MM.1S (cell line): ENCODE data around the gene SPECC1L.

ENCODE experiments used
- DNase-seq: peaks from one replicate; pipeline ENCODE4 v3.0.0-alpha.2; 2015
- H2AFZ ChIP-seq: fragments of 300-600 bp; sonication (generic); 2 replicates; pipeline ENCODE4 v1.6.0; 2016; ENCODE audit warnings: antibody characterized with exemption, low read length
- H3F3A ChIP-seq: fragments of 300-600 bp; sonication (generic); 2 replicates; pipeline ENCODE4 v1.6.1; 2016; ENCODE audit warnings: mild to moderate bottlenecking, antibody characterized with exemption, low read length, moderate library complexity, mixed read lengths; ENCODE audit not compliant: insufficient read depth
- H3K27ac ChIP-seq: fragments of 300-600 bp; sonication (generic); 2 replicates; pipeline ENCODE4 v1.5.1; 2016; ENCODE audit warnings: mild to moderate bottlenecking, low read length
- H3K27me3 ChIP-seq: fragments of 300-600 bp; sonication (generic); replicated peaks from 2 replicates; pipeline ENCODE4 v1.6.0; 2016; ENCODE audit warnings: low read length; ENCODE audit not compliant: insufficient read depth
- H3K36me3 ChIP-seq: fragments of 300-600 bp; sonication (generic); replicated peaks from 2 replicates; pipeline ENCODE4 v1.6.1; 2016; ENCODE audit warnings: mild to moderate bottlenecking, low read length, mixed read lengths; ENCODE audit not compliant: insufficient read depth
- H3K4me1 ChIP-seq: fragments of 300-600 bp; sonication (generic); 2 replicates; pipeline ENCODE4 v1.6.1; 2016; ENCODE audit warnings: low read length, mixed read lengths
- H3K4me2 ChIP-seq: fragments of 300-600 bp; sonication (generic); 2 replicates; pipeline ENCODE4 v1.6.0; 2016; ENCODE audit warnings: low read depth, low read length
- H3K4me3 ChIP-seq: fragments of 300-600 bp; sonication (generic); 2 replicates; pipeline ENCODE4 v1.5.1; 2016; ENCODE audit warnings: low read length, mixed read lengths
- H3K79me2 ChIP-seq: fragments of 300-600 bp; sonication (generic); 2 replicates; pipeline ENCODE4 v1.6.1; 2016; ENCODE audit warnings: mixed run types, low read length, mixed read lengths
- H3K9ac ChIP-seq: fragments of 300-600 bp; sonication (generic); 2 replicates; pipeline ENCODE4 v1.6.1; 2016; ENCODE audit warnings: low read length, mixed read lengths
- H3K9me2 ChIP-seq: fragments of 300-600 bp; sonication (generic); replicated peaks from 2 replicates; pipeline ENCODE4 v1.6.1; 2016; ENCODE audit warnings: mild to moderate bottlenecking, low read length, mixed read lengths; ENCODE audit not compliant: insufficient read depth
- H3K9me3 ChIP-seq: fragments of 300-600 bp; sonication (generic); replicated peaks from 2 replicates; pipeline ENCODE4 v1.6.1; 2016; ENCODE audit warnings: mild to moderate bottlenecking, low read length, mixed read lengths; ENCODE audit not compliant: insufficient read depth
- H4K20me1 ChIP-seq: fragments of 300-600 bp; sonication (generic); 2 replicates; pipeline ENCODE4 v1.6.1; 2016; ENCODE audit warnings: mild to moderate bottlenecking, low read length, moderate library complexity, mixed read lengths; ENCODE audit not compliant: insufficient read depth
- CTCF ChIP-seq: fragments of 300-600 bp; sonication (generic); IDR thresholded peaks from 2 replicates; pipeline ENCODE4 v1.5.1; 2016; ENCODE audit warnings: antibody characterized with exemption, low read length, mixed read lengths
- EZH2 ChIP-seq: fragments of 300-600 bp; sonication (generic); optimal IDR thresholded peaks from 2 replicates; pipeline ENCODE3; 2017; ENCODE audit warnings: low read depth, mild to moderate bottlenecking, antibody characterized with exemption, low read length, mixed read lengths
- EZH2phosphoT487 ChIP-seq: fragments of 300-600 bp; sonication (generic); IDR thresholded peaks from 2 replicates; pipeline ENCODE4 v1.6.1; 2018; ENCODE audit warnings: antibody characterized with exemption, low read length

Gene SPECC1L

GRCh38 chr22:24406322-24407277, 136.0 kb downstream of the SPECC1L start:
- Histone ChIP-seq H3K9me3 (no peaks in the 10 kb centered on the region), H3K27me3 (no peaks in the 10 kb centered on the region), H3K4me3 (no peak overlapping the region), H3K36me3 (no peaks in the 10 kb centered on the region), H3K4me2 (no peak overlapping the region), H2AFZ (no peak overlapping the region), H3F3A (no peaks in the 10 kb centered on the region), H3K9ac (no peak overlapping the region), H3K9me2 (no peaks in the 10 kb centered on the region), H3K4me1 (peaks cover under 1% of the 10 kb centered on the region; the same call in 1 of the 2 replicates), H3K27ac (no peak overlapping the region), H4K20me1 (no peaks in the 10 kb centered on the region), H3K79me2 (peaks cover 9% of the 10 kb centered on the region; the same call in 1 of the 2 replicates)
- TF ChIP-seq EZH2phosphoT487: no peak
- TF ChIP-seq CTCF: no peak
- no peak for TF ChIP-seq EZH2
- no peak for DNase-seq

GRCh38 chr22:24407278-24407665, 136.6 kb downstream of the SPECC1L start:
- H3K9ac ChIP-seq: no peak overlapping the region
- no peaks in the 10 kb centered on the region for H4K20me1 ChIP-seq
- no peaks in the 10 kb centered on the region for H3K4me1 ChIP-seq
- H3K9me3 ChIP-seq: no peaks in the 10 kb centered on the region
- H3K4me2 ChIP-seq: no peak overlapping the region
- H3K27ac ChIP-seq: no peak overlapping the region
- H3K79me2 ChIP-seq: peaks cover 7% of the 10 kb centered on the region; the same call in 1 of the 2 replicates
- TF ChIP-seq CTCF (no peak), EZH2 (no peak), EZH2phosphoT487 (no peak)
- no peak for DNase-seq
- H3K9me2 ChIP-seq: no peaks in the 10 kb centered on the region
- H3K4me3 ChIP-seq: no peak overlapping the region
- H3K36me3 ChIP-seq: no peaks in the 10 kb centered on the region
- no peaks in the 10 kb centered on the region for H3F3A ChIP-seq
- H3K27me3 ChIP-seq: no peaks in the 10 kb centered on the region
- no peak overlapping the region for H2AFZ ChIP-seq

- no peak overlapping the region for H3K9ac ChIP-seq
- H3K79me2 ChIP-seq: peaks cover 7% of the 10 kb centered on the region; the same call in 1 of the 2 replicates
- no peaks in the 10 kb centered on the region for H4K20me1 ChIP-seq
- no peak overlapping the region for H3K4me3 ChIP-seq
- H3K9me2 ChIP-seq: no peaks in the 10 kb centered on the region
- no peaks in the 10 kb centered on the region for H3K27me3 ChIP-seq
- no peaks in the 10 kb centered on the region for H3F3A ChIP-seq
- no peak for TF ChIP-seq CTCF
- no peak for TF ChIP-seq EZH2phosphoT487
- no peak for TF ChIP-seq EZH2
- no peaks in the 10 kb centered on the region for H3K36me3 ChIP-seq
- DNase-seq: no peak
- no peak overlapping the region for H3K27ac ChIP-seq
- no peaks in the 10 kb centered on the region for H3K4me1 ChIP-seq
- no peak overlapping the region for H2AFZ ChIP-seq
- H3K9me3 ChIP-seq: no peaks in the 10 kb centered on the region
- H3K4me2 ChIP-seq: no peak overlapping the region
Measured at GRCh38 chr22:24407884-24408283, 137.3 kb downstream of the SPECC1L start.
